ENCODE data around the gene SLC51A. TPM values are rescaled to one million over a fixed set of nuclear protein-coding genes. Genes with fewer than 3 reads are reported as not detected.

SLC51A gene
- polyA plus RNA-seq, 1 experiment = not detected

DNA sequence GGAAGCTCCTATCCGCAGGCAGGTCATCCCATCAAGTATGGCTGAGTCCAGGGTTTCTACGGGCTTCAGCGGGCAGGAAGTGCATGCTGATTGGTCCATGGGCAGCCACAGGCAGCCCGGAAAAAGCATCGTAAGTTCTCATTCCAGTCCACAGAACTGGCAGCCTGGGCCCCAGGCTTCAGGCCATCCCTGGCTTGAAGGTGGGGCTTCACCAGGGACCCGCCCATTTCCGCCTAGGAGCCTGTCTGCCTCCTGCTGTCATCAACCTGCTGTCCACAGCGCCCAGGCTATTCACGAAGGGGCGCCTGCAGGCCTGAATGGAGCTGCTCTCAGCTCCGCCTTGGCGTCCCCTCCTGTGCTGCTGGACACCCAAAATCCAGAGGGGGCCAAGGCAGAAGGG lies 57.3 kb downstream of the SLC51A start:
- no peak overlapping the region for H3K4me3 ChIP-seq (ENCODE audit: low read depth, low read length)

DNA sequence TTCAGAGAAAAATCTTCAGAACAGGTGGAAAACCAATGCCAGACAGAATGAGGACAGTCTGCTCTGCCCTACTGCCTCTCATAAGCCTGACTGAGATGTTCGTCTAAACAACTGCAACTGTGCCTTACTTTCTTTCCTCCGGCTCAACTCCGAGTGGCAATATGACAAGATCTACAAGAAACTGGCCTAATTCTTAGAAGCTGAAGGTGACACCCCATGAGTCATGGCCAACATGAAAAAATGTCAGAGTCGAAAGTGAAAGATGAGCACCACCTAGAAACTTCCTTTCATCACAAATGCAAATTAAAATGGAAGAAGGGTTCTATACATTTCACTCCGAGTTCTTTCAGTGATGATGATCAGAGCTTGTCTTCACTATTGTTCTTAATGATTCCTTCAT lies 58.3 kb downstream of the SLC51A start:
- POLR2A ChIA-PET = no interaction called here
- TF ChIP-seq, protein P1, sequence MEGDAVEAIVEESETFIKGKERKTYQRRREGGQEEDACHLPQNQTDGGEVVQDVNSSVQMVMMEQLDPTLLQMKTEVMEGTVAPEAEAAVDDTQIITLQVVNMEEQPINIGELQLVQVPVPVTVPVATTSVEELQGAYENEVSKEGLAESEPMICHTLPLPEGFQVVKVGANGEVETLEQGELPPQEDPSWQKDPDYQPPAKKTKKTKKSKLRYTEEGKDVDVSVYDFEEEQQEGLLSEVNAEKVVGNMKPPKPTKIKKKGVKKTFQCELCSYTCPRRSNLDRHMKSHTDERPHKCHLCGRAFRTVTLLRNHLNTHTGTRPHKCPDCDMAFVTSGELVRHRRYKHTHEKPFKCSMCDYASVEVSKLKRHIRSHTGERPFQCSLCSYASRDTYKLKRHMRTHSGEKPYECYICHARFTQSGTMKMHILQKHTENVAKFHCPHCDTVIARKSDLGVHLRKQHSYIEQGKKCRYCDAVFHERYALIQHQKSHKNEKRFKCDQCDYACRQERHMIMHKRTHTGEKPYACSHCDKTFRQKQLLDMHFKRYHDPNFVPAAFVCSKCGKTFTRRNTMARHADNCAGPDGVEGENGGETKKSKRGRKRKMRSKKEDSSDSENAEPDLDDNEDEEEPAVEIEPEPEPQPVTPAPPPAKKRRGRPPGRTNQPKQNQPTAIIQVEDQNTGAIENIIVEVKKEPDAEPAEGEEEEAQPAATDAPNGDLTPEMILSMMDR (IDR thresholded peaks at IDR 0.05; ENCODE audit: insufficient read depth, low read depth, low read length) = no peak
- Histone ChIP-seq H3K27me3 (ENCODE audit: control insufficient read depth, insufficient read depth, low read length) (no peaks in the 10 kb centered on the region), H3K36me3 (ENCODE audit: control insufficient read depth, insufficient read depth, low read length) (peaks cover 11% of the 10 kb centered on the region), H3K4me3 (ENCODE audit: low read depth, low read length) (no peak overlapping the region)
- no peak for DNase-seq (ENCODE audit: low read depth)
- CTCF ChIA-PET = no interaction called here

More for the DNA sequence above, 57.3 kb downstream of the SLC51A start:
- CTCF ChIA-PET = interaction anchor here (1.5 kb wide), 1 partner anchor 20 kb away, joined by 6 read pairs; no protein-coding TSS in a partner anchor
- TF ChIP-seq, protein P1 (IDR thresholded peaks at IDR 0.05; ENCODE audit: insufficient read depth, low read depth, low read length) = no peak
- DNase-seq (ENCODE audit: low read depth) = no peak
- H3K36me3 ChIP-seq (ENCODE audit: control insufficient read depth, insufficient read depth, low read length) = peaks cover 11% of the 10 kb centered on the region
- POLR2A ChIA-PET = no interaction called here
- H3K27me3 ChIP-seq (ENCODE audit: control insufficient read depth, insufficient read depth, low read length) = no peaks in the 10 kb centered on the region

DNA sequence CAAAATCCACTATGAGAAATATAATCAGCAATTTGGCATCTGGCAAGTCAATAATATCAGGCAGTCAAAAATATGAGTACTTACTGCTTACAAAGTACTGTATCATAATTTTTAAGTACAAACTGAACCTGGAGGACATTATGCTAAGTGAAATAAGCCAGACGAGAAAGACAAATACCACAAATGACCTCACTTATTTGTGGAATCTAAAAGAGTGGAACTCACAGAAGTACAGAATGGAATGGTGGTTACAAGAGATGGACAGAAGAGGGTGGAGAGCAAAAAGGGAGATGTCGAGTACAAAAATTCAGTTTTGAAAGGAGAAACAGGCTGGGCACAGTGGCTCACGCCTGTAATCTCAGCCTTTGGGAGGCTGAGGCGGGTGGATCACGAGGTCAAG lies 58.8 kb downstream of the SLC51A start:
- TF ChIP-seq, protein P1 (IDR thresholded peaks at IDR 0.05; ENCODE audit: insufficient read depth, low read depth, low read length) = no peak
- ChIA-PET CTCF (no interaction called here), POLR2A (no interaction called here)
- Histone ChIP-seq H3K27me3 (ENCODE audit: control insufficient read depth, insufficient read depth, low read length) (no peaks in the 10 kb centered on the region), H3K36me3 (ENCODE audit: control insufficient read depth, insufficient read depth, low read length) (peaks cover 11% of the 10 kb centered on the region), H3K4me3 (ENCODE audit: low read depth, low read length) (no peak overlapping the region)
- no peak for DNase-seq (ENCODE audit: low read depth)

DNA sequence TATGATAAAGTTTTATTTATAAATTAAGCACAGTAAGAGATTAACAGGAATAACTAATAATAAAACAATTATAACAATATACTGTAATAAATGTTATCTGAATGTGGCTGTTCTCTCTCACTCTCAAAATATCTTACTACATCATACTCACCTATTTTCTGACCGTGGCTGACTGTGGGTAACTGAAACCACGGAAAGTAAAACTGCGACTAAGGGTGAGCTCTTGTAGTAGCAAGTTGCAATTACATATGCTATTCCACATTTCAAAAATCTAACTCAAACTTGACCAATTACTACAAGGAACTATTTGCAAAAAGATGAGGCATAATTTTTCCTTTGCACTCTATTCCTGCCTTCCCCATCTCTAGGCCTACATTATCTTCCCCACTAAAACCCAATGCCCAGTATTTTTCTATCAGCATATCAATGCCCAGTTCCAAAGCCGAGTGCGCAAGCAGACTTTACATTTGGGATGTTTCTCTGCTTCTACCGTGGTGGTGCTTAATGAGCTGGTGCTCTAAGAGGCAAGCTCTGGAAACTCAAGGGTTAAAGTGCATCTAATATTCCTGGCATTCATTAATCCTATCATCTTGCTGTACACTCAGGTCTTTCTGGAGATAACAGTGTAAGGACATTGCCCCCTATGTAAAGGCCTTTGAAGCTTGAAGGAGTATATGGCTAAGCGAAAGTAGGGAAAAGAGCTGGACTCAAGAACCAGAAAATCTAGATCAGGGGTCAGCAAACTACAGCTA lies 64.5 kb downstream of the SLC51A start:
- H3K36me3 ChIP-seq (ENCODE audit: control insufficient read depth, insufficient read depth, low read length) = no peaks in the 10 kb centered on the region
- no peaks in the 10 kb centered on the region for H3K27me3 ChIP-seq (ENCODE audit: control insufficient read depth, insufficient read depth, low read length)
- DNase-seq (ENCODE audit: low read depth) = no peak
- CTCF ChIA-PET = interaction anchor here (1.2 kb wide), 1 partner anchor 13 kb away, joined by 4 read pairs; no protein-coding TSS in a partner anchor
- no peak overlapping the region for H3K4me3 ChIP-seq (ENCODE audit: low read depth, low read length)
- POLR2A ChIA-PET = interaction anchor here (0.6 kb wide), 1 partner anchor 1514 kb away, joined by 5 read pairs; no protein-coding TSS in a partner anchor
- TF ChIP-seq, protein P1 (IDR thresholded peaks at IDR 0.05; ENCODE audit: insufficient read depth, low read depth, low read length) = no peak

DNA sequence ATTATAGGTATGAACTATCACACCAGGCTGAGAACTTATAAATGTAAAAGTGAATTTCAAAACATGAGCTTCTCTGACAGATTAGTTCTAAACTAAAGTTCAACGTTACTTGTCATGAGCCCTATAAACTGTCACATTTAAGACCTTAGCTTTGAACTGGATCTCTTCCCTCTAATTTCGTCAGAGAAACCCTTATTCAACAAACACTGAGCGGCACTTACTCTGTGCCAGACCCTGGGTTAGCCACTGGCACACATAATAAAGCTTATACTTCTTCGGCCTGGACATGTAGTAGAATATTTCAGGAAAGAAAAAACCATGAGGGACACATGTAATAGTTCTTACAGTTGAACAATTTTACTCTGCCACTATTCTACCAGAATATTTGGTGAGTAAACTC lies 65.6 kb downstream of the SLC51A start:
- Histone ChIP-seq H3K27me3 (ENCODE audit: control insufficient read depth, insufficient read depth, low read length) (no peaks in the 10 kb centered on the region), H3K4me3 (ENCODE audit: low read depth, low read length) (no peak overlapping the region), H3K36me3 (ENCODE audit: control insufficient read depth, insufficient read depth, low read length) (no peaks in the 10 kb centered on the region)
- POLR2A ChIA-PET = no interaction called here
- TF ChIP-seq, protein P1 (IDR thresholded peaks at IDR 0.05; ENCODE audit: insufficient read depth, low read depth, low read length) = no peak
- no peak for DNase-seq (ENCODE audit: low read depth)
- CTCF ChIA-PET = interaction anchor here (0.6 to 1.9 kb wide), 4 partner anchors 14 to 247 kb away, joined by 3 to 9 read pairs (median 4); no protein-coding TSS in a partner anchor

Small RNA genes lying within 50 kb of the gene (small RNA-seq; reads per million reads assigned to genes)
- not detected for gene RF00019 (ENCODE audit: insufficient read length, low read depth, low replicate concordance)

Other genes starting within 250 kb of the SLC51A start
- gene TFRC, start 134.4 kb upstream of the SLC51A start, polyA plus RNA-seq (2011; rRNA removed) = 60.7 and 131 TPM in 2 replicates
- gene ZDHHC19, start 5.1 kb upstream of the SLC51A start, polyA plus RNA-seq (2011; rRNA removed) = not detected in 2 replicates
- gene PCYT1A, start 71.2 kb downstream of the SLC51A start, polyA plus RNA-seq (2011; rRNA removed) = 73.3 and 75.0 TPM in 2 replicates
- gene DYNLT2B, start 101.7 kb downstream of the SLC51A start, polyA plus RNA-seq (2011; rRNA removed) = 7.6 and 11.1 TPM in 2 replicates
- gene TM4SF19, start 121.9 kb downstream of the SLC51A start, polyA plus RNA-seq (2011; rRNA removed) = not detected in 2 replicates
- 11.3 and 17.9 TPM in 2 replicates for gene UBXN7, start 215.9 kb downstream of the SLC51A start, polyA plus RNA-seq (2011; rRNA removed)

Measured in BJ (cell line).